ENCODE data around the gene IBTK.

DNA sequence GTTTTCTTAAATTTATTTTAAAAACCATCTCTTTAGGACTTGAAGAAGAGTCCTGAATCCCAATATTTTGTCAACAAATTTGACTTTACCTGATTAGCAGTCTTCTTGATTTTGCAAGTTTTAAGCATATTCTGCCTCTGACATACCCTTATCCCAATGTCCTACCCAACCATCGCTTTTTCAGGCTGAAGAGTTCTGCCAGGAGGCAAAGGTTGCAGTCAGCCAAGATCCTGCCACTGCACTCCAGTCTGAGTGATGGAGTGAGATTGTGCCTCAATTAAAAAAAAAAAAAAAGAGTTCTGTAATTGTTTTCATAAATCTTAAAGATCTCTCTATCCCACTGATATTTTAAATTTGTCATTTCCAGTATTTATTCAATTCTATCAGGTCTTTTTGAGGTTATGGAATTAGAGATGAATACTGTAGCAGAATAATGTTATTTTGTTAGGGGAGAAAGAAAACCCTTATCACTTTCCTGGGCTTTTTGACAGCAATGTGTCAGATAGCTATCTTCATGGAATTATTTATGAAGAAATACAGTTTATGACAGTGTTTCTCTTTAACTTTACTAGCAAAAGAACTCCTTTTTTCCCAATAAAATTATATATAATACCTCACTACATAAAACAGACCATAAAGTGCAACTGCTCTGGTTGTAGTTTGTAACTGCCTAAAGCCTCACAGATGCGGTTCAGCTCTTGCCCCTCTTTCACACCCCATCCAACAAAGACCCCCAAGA lies 78.2 kb downstream of the IBTK start:
- TF ChIP-seq POLR2A (IDR thresholded peaks at IDR 0.05) (no peak), EP300 (IDR thresholded peaks at IDR 0.05) (no peak)
- TF ChIP-seq, protein P1, sequence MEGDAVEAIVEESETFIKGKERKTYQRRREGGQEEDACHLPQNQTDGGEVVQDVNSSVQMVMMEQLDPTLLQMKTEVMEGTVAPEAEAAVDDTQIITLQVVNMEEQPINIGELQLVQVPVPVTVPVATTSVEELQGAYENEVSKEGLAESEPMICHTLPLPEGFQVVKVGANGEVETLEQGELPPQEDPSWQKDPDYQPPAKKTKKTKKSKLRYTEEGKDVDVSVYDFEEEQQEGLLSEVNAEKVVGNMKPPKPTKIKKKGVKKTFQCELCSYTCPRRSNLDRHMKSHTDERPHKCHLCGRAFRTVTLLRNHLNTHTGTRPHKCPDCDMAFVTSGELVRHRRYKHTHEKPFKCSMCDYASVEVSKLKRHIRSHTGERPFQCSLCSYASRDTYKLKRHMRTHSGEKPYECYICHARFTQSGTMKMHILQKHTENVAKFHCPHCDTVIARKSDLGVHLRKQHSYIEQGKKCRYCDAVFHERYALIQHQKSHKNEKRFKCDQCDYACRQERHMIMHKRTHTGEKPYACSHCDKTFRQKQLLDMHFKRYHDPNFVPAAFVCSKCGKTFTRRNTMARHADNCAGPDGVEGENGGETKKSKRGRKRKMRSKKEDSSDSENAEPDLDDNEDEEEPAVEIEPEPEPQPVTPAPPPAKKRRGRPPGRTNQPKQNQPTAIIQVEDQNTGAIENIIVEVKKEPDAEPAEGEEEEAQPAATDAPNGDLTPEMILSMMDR (IDR thresholded peaks at IDR 0.05) = no peak

Measured in sigmoid colon (tissue), 4 donors.